Embryonic facial prominence (tissue), 1 donor: Measurements from ENCODE around the gene SLC9C1.

ENCODE experiments used
- DNase-seq: peaks from one replicate; pipeline ENCODE4 v3.0.0-alpha.2; 2016; ENCODE audit errors: extremely low spot score

The SLC9C1 gene

DNA sequence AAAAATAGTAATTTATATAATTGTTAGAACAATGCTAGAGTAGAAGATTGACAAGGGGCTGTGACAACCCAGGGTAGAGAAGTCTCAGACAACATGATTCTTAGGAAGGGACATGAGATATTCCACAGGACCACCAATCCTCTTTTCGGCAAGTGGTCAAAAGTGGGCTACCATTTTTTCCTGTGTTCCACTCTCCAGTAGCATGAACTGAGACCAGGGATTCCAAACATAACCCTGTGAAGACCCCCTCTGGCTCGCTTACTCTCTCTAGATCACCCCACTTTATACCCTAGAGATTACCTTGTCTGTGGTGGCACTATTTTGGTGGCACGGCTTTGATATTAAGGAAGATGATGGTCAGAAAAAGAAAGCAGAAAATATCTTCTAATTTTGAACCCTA, 161.9 kb downstream of the SLC9C1 start:
- DNase-seq, result no peak

DNA sequence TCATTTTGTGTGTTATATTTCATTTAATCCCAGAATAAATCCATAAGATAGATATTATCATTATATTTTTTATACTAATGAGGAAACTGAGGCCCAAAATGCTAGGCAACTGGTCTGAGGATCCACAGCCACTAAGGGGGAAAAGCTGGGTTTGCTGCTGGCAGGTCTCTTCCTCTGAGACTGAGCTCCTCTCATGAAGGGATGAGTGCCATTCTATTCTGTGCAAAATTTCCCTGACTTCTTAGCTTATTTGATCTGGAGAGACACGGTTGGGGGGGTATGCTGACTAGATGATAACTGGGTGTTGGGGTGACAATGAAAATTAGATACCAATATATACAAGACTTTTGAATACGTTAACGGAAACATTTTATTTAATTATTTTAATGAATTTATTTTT, 162.9 kb downstream of the SLC9C1 start:
- DNase-seq, result no peak

DNA sequence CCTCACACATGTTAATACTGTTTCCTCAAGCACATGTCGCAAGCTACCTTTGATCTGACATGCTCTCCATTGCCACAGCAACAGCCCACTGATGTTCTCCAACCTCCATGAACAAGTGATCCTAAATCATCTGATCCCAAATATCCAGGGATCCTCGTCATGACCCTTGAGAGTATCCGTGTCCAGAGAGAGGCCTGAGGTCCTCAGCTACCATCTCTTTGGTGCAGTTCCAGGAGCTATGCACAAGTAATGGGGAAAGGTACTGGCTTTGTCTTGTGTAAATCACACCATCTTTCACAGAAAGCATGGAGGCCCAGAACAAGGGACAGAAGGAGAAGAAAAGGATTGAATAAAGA, 163.4 kb downstream of the SLC9C1 start:
- no peak for DNase-seq

DNA sequence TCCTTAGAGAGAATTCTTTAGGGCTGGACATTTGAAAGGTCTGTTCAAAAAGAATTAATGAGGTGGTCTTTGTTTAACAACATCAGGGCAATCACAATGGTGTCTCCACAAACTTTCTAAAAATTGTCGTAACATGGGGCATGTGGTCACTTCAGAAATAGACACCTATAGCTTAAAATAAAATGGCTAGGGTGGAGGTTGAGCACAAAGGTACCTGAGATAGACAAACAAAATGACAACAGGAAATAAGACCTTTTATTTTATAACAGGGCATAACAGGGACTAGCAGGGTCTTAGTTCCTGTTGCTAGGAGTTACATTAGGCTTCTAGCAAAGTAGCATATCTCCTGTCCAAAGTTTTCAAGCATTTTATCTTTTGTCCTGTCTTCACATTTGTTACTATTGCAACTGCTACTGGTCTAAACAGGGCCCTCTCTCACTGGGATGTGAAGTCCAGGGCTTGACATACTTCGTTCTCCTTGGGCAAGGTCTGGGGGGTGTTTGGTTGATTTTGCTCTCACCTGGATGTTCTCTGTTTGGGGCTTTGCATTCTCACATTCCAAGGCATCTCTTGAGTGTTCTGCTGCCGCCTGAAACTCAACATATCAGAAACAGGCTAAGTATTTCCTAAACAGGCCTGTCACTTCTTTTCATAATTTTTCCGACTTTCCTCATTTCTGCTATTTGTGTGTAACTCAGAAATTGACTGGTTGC, 163.9 kb downstream of the SLC9C1 start:
- DNase-seq, result no peak

DNA sequence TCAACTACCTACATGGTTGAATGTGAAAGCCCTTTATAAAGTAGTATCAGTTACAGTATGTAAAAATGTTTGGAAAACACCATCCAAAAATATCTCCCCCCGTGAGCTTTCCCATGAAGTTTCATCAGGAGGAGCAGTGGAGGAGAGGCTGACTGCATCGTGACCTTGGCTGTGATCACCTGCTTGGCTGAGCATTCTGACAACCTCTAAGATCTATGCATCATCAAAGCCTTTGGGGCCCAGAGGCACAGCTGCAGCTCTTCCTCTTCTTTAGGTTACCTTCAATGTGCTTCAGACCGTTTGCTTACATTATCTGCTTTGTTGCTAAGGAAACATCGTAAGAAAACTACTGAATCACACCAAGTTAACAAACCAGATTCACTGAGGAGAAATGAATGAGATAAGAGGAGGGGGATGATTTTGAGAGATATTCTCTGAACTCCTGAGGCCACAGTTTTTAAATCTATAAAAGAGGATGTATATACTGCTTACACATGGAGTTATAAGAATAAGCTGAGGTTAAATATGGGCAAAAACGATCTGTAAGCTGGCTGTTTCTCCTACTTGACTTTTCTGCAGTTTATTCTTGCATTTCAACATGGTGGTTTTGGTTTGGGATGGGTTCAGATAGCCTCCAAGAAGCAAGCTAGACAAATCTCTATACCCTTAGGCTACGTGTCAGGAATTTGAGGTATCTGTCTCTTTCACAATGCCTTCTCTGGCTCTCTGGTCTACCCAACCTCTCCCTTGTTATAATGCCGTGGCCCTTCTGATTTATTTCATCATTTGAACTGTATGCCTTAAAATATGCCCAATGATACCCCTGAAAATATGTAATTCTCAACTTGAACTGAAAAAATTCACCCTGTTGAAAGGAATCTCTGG, 164.9 kb downstream of the SLC9C1 start:
- DNase-seq, result no peak

DNA sequence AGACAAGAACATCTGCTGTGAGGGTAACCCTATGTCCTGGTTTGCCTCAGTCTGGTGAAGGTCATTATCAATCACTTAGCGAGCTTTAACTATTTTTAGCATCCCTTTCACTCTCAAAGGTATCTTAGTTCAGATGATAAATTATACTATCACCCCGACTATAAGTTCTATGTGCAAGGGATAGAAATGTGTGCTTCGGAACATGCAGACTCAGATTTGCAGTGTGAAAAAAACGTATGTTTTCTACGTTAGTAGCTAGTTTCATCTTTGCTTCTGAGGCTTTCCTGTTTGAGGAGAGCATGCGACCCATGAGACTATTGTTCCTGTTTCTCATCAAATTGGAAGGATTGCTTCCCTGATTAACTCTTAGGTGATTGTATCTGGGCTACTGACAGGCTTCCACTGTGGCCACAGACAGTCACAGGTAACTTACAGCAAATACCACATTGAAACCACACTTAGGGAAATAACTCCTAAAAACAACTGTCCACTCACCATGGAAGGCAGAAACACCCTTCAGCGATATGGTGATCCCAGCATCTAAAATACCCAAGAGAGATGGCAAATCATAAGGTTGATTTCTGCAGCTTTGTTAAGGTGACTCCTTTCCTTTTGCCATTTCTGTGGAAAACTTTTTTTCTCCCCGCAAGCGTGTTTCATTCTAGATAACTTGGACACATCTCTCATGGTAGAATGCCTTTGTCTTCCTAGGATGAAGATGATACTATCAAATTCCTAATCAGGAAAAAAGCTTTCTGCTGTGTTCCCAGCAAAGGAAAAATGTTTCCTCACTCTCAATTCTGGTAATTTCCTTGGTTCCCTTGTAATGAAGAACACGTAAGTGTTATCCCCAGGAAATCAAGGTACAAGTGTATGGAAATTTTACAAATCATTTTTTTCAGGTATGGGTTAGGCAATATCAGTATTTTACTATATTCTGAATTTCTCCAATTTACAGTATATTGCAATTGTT, 166.2 kb downstream of the SLC9C1 start:
- DNase-seq, result no peak

DNA sequence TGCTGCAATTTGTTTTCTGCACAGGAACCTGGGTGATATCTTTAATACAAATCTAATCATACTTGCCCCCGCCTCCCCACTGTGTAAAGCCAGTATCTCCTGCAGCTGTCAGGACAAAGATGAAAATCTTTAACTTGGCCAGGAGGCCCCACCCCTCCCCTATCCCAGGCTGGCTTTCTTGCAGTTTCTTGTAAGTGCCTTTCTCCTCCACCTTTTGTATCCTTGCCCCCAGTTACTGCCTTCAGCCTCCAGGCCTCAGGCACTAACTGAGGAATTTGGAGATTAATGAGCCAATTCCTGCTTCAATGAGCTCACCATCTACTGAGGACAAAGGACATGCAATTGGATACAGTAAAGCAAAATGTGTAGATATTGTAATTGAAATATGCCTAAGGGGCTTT, 167.5 kb downstream of the SLC9C1 start:
- no peak for DNase-seq

DNA sequence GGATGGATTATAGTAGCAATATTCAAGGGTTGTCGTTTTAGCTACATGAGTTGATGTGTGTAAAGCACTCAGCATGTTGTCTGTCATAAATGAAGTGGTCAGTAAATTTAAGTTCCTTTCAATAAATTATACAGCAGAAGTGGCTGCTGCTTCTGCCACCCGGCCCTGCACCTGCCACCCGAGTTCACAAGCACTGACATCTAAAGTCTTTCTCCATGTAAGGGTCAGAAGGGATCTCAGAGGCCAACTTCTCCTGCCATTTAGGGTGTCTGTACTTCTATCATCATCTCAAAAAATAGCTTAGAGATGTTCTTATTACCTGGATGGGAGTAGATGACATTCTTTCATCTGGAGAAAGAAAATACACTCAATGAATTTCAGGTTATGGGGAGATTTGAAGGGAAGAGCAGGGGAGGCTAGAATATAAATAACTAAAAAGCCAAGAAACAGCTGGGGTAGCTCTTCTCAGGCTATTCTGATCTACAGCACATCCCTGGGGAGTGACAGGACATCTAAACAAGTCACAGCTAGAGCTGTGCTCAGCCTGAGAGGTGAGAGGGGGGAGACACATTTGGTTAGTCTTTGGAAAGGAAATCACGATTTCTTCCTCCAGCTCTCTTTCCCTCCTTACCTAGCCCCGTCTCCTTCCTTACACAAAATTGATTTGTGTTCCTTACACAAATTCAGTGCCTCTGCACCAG, 169.0 kb downstream of the SLC9C1 start:
- DNase-seq, result no peak

DNA sequence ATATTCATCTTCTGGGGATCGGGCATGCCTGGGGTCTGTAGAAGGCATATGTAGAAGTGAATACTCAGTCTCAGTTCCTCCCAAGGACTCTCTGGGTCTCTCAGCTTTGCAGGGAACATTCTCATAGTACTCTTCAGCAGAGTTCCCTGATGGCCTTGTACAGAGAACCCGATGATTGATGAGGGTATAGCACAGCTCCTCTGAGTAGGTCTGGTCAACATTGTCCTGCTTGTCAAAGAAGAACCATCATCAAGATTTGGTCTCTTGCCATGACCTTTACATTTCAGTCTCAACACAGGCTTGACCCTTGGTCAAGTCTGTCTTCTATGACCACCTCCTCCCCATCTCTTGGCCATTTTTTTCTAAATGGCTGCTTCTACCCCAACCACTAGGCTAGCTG, 170.5 kb downstream of the SLC9C1 start:
- DNase-seq, result no peak

DNA sequence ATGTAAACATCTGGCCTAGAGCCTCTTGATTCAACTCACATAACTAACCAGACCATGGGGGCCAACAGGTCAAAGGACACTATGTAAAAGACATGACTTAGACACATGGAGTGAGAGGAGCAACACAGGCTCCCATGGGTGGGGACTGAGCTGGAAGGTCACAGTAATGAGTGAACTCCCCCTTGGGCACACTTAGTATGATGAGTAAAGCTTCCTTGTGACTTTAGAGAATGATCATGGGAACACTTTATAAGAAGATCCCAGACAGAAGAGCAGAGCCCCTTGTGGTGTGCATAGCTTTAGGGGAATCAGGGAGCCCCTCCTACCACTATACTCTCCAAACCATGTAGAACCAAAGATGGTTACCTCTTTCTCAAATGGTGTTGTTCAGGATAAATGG, 171.1 kb downstream of the SLC9C1 start:
- DNase-seq, result no peak

DNA sequence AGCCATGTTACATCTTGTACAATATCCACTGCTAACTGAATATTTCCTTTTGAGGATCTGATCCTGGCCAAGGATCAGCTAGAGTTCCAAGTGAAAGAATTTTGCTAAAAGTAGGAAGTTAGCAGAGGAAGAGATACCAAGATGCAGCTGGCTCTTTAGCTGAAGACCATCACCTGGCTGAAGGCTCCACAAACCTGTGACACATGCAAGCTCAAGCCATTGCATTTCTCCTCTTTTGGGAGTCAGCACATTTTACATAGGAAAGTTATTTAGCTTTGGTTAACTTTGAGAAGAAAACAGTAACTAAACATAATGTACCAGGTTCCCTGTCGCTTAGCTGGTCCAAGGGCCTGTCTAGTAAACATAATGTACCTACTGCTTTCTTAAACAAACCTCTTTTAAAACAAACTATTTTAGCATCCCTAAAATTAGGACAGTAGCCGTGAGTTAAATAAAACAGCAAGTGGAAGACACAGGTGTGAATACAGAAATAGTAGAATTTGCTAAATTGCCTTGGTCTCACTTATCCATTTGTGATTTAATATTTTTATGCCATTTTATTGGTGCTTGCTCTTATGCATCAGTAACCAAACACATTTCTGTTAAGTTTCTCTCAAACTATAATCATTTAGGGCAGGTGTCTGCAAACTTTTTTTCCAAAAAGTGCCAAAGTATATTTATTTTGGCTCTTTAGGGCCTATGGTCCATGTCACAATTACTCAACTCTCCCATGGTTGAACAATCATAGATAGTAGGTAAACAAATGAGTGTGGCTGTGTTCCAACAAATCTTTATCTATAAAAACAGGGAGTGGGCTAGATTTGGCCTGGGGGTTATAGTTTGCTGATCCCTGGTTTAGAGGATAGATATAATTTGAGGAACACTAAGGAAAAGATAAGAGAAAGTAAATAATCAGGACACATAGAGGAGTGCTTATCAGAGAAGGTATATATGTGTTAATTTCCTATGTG, 172.2 kb downstream of the SLC9C1 start:
- no peak for DNase-seq

DNA sequence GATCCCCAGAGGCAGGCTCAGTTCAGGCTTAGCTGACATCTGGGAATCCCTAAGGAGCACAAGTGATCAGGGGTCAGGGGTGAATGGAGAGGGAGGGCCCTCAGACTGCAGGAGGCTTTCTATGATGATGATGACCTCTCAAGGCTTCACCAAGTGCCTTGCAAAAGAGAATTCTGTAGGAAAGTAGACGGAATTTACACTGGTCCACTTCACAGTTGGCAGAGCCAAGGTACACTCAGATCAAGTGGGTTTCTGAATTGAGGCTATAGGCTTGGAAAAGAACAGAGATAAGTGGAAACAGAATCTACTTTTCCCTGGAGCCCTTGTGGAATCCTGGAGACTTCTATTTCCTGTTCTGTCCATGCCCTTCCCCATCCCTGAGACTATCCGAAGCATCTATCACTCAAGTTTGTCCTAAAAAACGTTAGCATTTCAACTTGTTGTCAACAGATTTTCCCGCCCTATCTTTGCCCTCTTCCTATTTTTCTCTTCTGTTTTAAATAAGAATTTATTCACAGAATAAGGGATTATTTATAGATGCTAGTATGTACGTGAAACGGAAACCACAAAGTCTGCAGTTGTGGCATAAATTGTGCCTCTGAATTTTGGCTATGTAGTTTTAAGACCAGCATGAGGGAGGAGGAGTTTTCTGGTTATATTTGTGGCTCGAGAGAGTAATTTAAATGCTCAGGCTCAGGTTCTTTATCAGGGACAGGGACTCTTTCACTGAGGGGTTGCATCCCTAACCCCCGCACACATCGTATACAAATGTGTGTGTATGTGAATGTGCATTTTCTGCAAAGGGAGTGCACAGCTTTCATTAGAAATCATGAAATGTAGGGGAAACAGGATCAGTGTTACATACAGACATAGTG, 173.8 kb downstream of the SLC9C1 start:
- DNase-seq, result no peak

DNA sequence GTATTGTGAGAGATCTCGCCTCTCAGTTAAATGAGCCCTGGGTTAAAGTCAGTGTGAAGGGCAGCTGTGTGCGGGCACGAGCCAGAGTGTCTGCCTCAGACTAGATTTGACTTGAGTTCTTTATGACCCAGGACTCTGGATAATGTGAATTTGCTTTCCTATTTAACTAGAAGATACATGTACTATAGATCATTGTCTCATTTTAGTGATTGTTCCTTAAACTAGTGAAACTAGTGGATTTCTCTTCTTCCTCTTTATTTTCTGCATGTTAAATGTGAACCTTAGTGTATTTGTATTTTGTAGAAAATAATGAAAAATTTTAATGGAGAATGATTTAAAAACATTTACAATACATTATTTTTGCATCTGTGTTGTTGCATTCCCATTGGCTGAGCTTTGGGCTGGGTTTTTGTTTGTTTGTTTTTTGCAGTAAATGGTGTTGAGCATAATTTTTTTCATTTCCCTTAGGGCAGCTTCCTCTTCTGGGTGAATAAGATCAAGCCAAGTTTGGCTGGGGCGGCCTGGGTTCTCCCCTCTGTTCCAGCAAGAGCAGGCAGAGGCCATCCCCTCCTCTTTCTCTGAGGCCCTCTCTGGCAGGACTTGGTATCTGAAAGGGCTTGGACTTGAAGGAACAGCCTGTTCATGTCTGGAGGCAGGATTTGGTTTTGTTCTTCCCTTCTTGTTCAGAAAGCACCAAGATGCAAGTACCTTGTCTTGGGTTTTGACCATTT, 176.0 kb downstream of the SLC9C1 start:
- no peak for DNase-seq

DNA sequence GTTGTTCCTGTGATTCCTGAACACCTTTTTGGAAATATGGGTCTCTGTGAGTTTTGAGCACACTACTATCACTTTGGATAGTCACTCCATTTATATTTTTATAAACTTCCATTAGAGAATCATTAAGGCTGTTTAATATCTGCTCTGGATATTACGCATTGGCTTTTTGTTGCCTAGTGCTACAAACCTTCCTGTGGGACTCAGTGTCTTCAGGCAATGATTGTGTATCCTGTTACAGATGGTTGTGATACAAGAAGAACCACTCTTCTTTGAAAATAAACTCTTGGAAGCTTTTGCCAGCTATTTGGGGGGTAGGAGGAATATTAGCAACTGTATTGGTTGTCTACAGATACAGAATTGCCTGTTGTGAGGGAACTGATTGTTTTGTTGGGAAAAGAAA, 176.6 kb downstream of the SLC9C1 start:
- no peak for DNase-seq

DNA sequence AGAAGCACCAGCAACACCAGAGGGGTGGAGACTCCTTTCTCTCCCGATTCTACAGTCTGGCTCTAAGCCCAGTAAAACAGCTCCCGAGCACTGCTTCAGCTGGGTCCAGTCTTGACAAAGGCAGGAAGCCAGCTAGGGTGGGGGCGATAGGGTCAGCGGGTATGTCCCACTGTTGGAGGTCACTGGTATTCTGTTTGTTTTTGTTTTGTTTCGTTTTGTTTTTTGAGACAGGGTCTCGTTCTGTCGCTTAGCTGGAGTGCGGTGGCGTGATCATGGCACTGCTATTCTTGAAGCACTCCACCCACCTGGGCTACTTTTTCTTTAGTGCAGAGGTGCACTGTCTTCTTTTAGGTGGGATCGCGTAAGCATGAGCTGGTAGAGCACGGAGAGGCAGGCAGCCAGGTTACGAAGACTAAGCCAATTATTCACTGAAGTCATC, 177.2 kb downstream of the SLC9C1 start:
- no peak for DNase-seq

DNA sequence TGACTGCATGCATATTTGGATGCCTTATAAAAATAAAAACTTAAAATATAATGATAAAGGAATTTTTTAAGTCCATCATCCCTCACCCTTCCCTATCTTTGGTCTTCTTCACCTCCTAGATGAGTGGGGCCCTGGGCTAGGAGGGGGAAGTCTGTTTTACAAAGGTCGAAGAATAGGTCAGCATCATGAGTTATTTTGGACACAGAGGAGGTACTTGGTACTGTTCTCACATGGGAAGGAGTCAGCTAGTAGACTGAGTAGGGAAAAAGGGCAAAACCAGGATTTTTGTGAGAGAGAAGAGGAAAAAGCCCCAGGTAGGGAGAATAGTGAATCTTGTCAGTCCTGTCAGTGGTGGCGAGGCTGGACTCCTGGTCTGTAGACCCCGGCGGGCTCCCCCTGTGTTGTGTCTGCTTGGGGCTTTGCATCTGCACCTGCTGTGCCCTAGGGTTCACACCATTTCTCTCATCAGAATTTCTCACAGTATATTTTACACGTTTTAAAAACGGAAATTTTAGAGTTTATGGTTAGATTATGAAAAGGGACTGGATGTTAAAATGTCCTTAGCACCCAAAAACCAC, 178.1 kb downstream of the SLC9C1 start:
- no peak for DNase-seq

DNA sequence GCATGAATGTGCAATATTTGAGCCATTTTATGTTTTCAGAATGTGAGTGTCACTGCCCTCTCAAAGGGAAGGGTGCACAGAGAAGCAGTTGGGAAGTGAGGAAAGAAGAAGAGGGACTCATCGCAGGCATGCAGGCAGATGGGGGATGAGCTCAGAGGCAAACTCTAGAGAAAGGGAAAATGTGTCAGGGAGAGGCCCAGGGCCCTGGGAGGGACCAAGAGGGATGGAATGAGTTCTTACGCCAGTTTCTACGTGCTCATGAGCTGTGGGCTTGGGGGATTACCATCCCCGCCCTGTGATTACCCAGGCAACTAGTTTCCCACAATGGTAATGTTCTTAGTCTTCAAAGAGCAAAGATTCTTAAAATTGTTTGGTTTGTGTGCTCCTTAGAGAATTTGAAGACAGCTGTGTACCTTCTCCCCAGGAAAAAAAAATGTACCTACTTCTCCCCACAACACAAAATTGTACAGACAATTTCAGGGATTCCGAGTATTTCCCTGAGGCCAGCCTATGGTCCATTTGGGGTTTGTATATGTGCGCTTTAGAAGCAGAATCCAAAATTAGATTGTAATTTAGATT, 178.8 kb downstream of the SLC9C1 start:
- no peak for DNase-seq
